Activated CD4-positive, alpha-beta memory T cell treated with anti-CD3 and anti-CD28 coated beads, Interleukin-2, amount 10 ng/mL, durations not matched to agents 7 days and 5 days (primary cell): ENCODE measurements around the gene CLDN17. TPM values are rescaled to one million over a fixed set of nuclear protein-coding genes. Genes with fewer than 3 reads are reported as not detected.

Source experiments
- CTCF ChIA-PET: fragments of 350-600 bp; sonication (Branson Sonifier 250); formaldehyde crosslinking; loops from one replicate; lab custom pipeline; 2021; ENCODE audit warnings: antibody characterized with exemption, inconsistent platforms; lab: Charles Lee
- POLR2A ChIA-PET: fragments of 350-600 bp; sonication (Branson Sonifier 250); formaldehyde crosslinking; loops from one replicate; lab custom pipeline; 2021; ENCODE audit warnings: antibody characterized with exemption; lab: Charles Lee
- DNase-seq: peaks from one replicate; pipeline ENCODE4 v3.0.0-alpha.2; 2020
- H3K27ac Mint-ChIP-seq: one replicate; pipeline ENCODE4 v1.8.0; 2021; ENCODE audit warnings: mild to moderate bottlenecking, mixed read lengths
- H3K27me3 Mint-ChIP-seq: one replicate; pipeline ENCODE4 v1.8.0; 2021; ENCODE audit warnings: mixed read lengths
- H3K36me3 Mint-ChIP-seq: one replicate; pipeline ENCODE4 v1.8.0; 2021; ENCODE audit warnings: low read depth, mixed read lengths
- H3K4me1 Mint-ChIP-seq: one replicate; pipeline ENCODE4 v1.8.0; 2021; ENCODE audit warnings: mixed read lengths
- H3K4me3 Mint-ChIP-seq: one replicate; pipeline ENCODE4 v1.8.0; 2021; ENCODE audit warnings: mild to moderate bottlenecking, mixed read lengths
- H3K9me3 Mint-ChIP-seq: one replicate; pipeline ENCODE4 v1.8.0; 2021; ENCODE audit warnings: mixed read lengths
- total RNA-seq, 2 experiments: library from RNA; stranded (reverse); gene quantifications; one replicate each; pipeline ENCODE4 v1.2.3, GENCODE V29; 2021

Gene CLDN17
- not detected for total RNA-seq

- CTCF ChIA-PET: no interaction called here
These were observed at the start of gene CLDN17 for GRCh38 chr21:30166705-30167104. Gene CLDN17 (minus strand): TSS chr21:30166805. CDS start chr21:30166617, 188 bp downstream.

GRCh38 chr21:30216041-30216723, 49.6 kb upstream of the CLDN17 start, which contains the start of gene CLDN8:
Gene CLDN8 (minus strand): TSS chr21:30216097. CDS start chr21:30215925, 172 bp downstream.
- no peaks in the 10 kb centered on the region for H3K36me3 Mint-ChIP-seq
- no peaks in the 10 kb centered on the region for H3K27me3 Mint-ChIP-seq
- POLR2A ChIA-PET: no interaction called here
- H3K4me1 Mint-ChIP-seq: no peaks in the 10 kb centered on the region
- CTCF ChIA-PET: no interaction called here
- DNase-seq: no peak
- no peak within 1 kb of the TSS for H3K27ac Mint-ChIP-seq
- peaks cover 2% of the 10 kb centered on the region for H3K9me3 Mint-ChIP-seq
- no peak within 1 kb of the TSS for H3K4me3 Mint-ChIP-seq

More at GRCh38 chr21:30166705-30167104, at the start of gene CLDN17:
- POLR2A ChIA-PET: no interaction called here
- Mint-ChIP-seq H3K36me3 (no peaks in the 10 kb centered on the region), H3K27me3 (no peaks in the 10 kb centered on the region), H3K4me3 (no peak within 1 kb of the TSS), H3K4me1 (no peaks in the 10 kb centered on the region), H3K9me3 (peaks cover 5% of the 10 kb centered on the region), H3K27ac (no peak within 1 kb of the TSS)
- no peak for DNase-seq

- Mint-ChIP-seq H3K4me3 (no peak overlapping the region), H3K9me3 (no peaks in the 10 kb centered on the region), H3K36me3 (no peaks in the 10 kb centered on the region), H3K27me3 (no peaks in the 10 kb centered on the region), H3K4me1 (no peaks in the 10 kb centered on the region), H3K27ac (no peak overlapping the region)
- POLR2A ChIA-PET: no interaction called here
- DNase-seq: no peak
- CTCF ChIA-PET: no interaction called here
These were observed 44.5 kb upstream of the CLDN17 start for GRCh38 chr21:30211071-30211470.

GRCh38 chr21:30209601-30210000, 43.0 kb upstream of the CLDN17 start:
- Mint-ChIP-seq H3K4me1 (no peaks in the 10 kb centered on the region), H3K9me3 (no peaks in the 10 kb centered on the region), H3K36me3 (no peaks in the 10 kb centered on the region), H3K27me3 (no peaks in the 10 kb centered on the region), H3K27ac (no peak overlapping the region), H3K4me3 (no peak overlapping the region)
- CTCF ChIA-PET: no interaction called here
- DNase-seq: no peak
- POLR2A ChIA-PET: no interaction called here

GRCh38 chr21:30207252-30207579, 40.6 kb upstream of the CLDN17 start:
- Mint-ChIP-seq H3K9me3 (no peaks in the 10 kb centered on the region), H3K4me3 (no peak overlapping the region), H3K4me1 (no peaks in the 10 kb centered on the region), H3K36me3 (no peaks in the 10 kb centered on the region), H3K27ac (no peak overlapping the region), H3K27me3 (no peaks in the 10 kb centered on the region)
- no peak for DNase-seq
- CTCF ChIA-PET: no interaction called here
- POLR2A ChIA-PET: no interaction called here

GRCh38 chr21:30206551-30207251, 40.1 kb upstream of the CLDN17 start:
- no peak overlapping the region for H3K27ac Mint-ChIP-seq
- DNase-seq: no peak
- no peaks in the 10 kb centered on the region for H3K27me3 Mint-ChIP-seq
- POLR2A ChIA-PET: no interaction called here
- no peak overlapping the region for H3K4me3 Mint-ChIP-seq
- no peaks in the 10 kb centered on the region for H3K4me1 Mint-ChIP-seq
- CTCF ChIA-PET: no interaction called here
- no peaks in the 10 kb centered on the region for H3K9me3 Mint-ChIP-seq
- no peaks in the 10 kb centered on the region for H3K36me3 Mint-ChIP-seq

GRCh38 chr21:30200000-30200399, 33.4 kb upstream of the CLDN17 start:
- ChIA-PET POLR2A (no interaction called here), CTCF (no interaction called here)
- Mint-ChIP-seq H3K4me1 (no peaks in the 10 kb centered on the region), H3K9me3 (no peaks in the 10 kb centered on the region), H3K4me3 (no peak overlapping the region), H3K36me3 (no peaks in the 10 kb centered on the region), H3K27ac (no peak overlapping the region), H3K27me3 (no peaks in the 10 kb centered on the region)
- DNase-seq: no peak

GRCh38 chr21:30194701-30195299, 28.2 kb upstream of the CLDN17 start:
- Mint-ChIP-seq H3K27me3 (no peaks in the 10 kb centered on the region), H3K9me3 (peaks cover 2% of the 10 kb centered on the region), H3K27ac (no peak overlapping the region), H3K4me3 (no peak overlapping the region), H3K36me3 (no peaks in the 10 kb centered on the region), H3K4me1 (no peaks in the 10 kb centered on the region)
- ChIA-PET POLR2A (interaction anchor here (0.6 kb wide), 1 partner anchor 25 kb away, joined by 3 read pairs; no protein-coding TSS in a partner anchor), CTCF (interaction anchor here (1.2 kb wide), 1 partner anchor 150 kb away, joined by 3 read pairs; no protein-coding TSS in a partner anchor)
- DNase-seq: no peak

- H3K27ac Mint-ChIP-seq: no peak overlapping the region
- ChIA-PET POLR2A (no interaction called here), CTCF (no interaction called here)
- no peak overlapping the region for H3K4me3 Mint-ChIP-seq
- peaks cover 2% of the 10 kb centered on the region for H3K9me3 Mint-ChIP-seq
- no peaks in the 10 kb centered on the region for H3K36me3 Mint-ChIP-seq
- no peak for DNase-seq
- no peaks in the 10 kb centered on the region for H3K27me3 Mint-ChIP-seq
- H3K4me1 Mint-ChIP-seq: no peaks in the 10 kb centered on the region
These were observed 26.6 kb upstream of the CLDN17 start for GRCh38 chr21:30193201-30193600.

GRCh38 chr21:30190554-30190953, 23.9 kb upstream of the CLDN17 start:
- CTCF ChIA-PET: no interaction called here
- Mint-ChIP-seq H3K4me3 (no peak overlapping the region), H3K4me1 (no peaks in the 10 kb centered on the region), H3K27me3 (no peaks in the 10 kb centered on the region), H3K9me3 (peaks cover 2% of the 10 kb centered on the region), H3K27ac (no peak overlapping the region), H3K36me3 (no peaks in the 10 kb centered on the region)
- POLR2A ChIA-PET: no interaction called here
- DNase-seq: no peak

- H3K4me1 Mint-ChIP-seq: no peaks in the 10 kb centered on the region
- peaks cover 2% of the 10 kb centered on the region for H3K9me3 Mint-ChIP-seq
- no peak overlapping the region for H3K27ac Mint-ChIP-seq
- H3K4me3 Mint-ChIP-seq: no peak overlapping the region
- no peaks in the 10 kb centered on the region for H3K27me3 Mint-ChIP-seq
- ChIA-PET POLR2A (no interaction called here), CTCF (no interaction called here)
- no peak for DNase-seq
- no peaks in the 10 kb centered on the region for H3K36me3 Mint-ChIP-seq
These were observed 23.2 kb upstream of the CLDN17 start for GRCh38 chr21:30189773-30190172.

GRCh38 chr21:30186242-30186641, 19.6 kb upstream of the CLDN17 start:
- POLR2A ChIA-PET: no interaction called here
- no peaks in the 10 kb centered on the region for H3K36me3 Mint-ChIP-seq
- no peaks in the 10 kb centered on the region for H3K27me3 Mint-ChIP-seq
- peaks cover 2% of the 10 kb centered on the region for H3K9me3 Mint-ChIP-seq
- CTCF ChIA-PET: no interaction called here
- H3K27ac Mint-ChIP-seq: no peak overlapping the region
- H3K4me3 Mint-ChIP-seq: no peak overlapping the region
- no peaks in the 10 kb centered on the region for H3K4me1 Mint-ChIP-seq
- DNase-seq: no peak

GRCh38 chr21:30168086-30168485, 1.5 kb upstream of the CLDN17 start:
- Mint-ChIP-seq H3K27ac (no peak overlapping the region), H3K36me3 (no peaks in the 10 kb centered on the region), H3K4me1 (no peaks in the 10 kb centered on the region), H3K9me3 (peaks cover 5% of the 10 kb centered on the region), H3K4me3 (no peak overlapping the region), H3K27me3 (no peaks in the 10 kb centered on the region)
- ChIA-PET POLR2A (no interaction called here), CTCF (no interaction called here)
- DNase-seq: no peak
